HepG2 (cell line): Measurements from ENCODE around the gene NGF. TPM values are rescaled to one million over a fixed set of nuclear protein-coding genes. Genes with fewer than 3 reads are reported as not detected.

Experiments used
- ATAC-seq: fragments of 200-7000 bp; cut with Tn5 transposase; 3 replicates; pipeline ENCODE4 v1.9.1; 2020; ENCODE audit warnings: mild to moderate bottlenecking, moderate library complexity
- BruUV-seq: library from RNA; stranded (reverse); fragments of 400-500 nt; replicated peaks from 2 replicates; lab custom pipeline; 2021; lab: Mats Ljungman, UMichigan
- CTCF ChIA-PET: fragments of 300-600 bp; formaldehyde crosslinking; extraction: SDS; loops from one replicate; lab custom pipeline; 2021; ENCODE audit warnings: low total read pairs, inconsistent platforms, low intra/inter-chr PET ratio; lab: Yijun Ruan, JAX
- POLR2A ChIA-PET: fragments of 350-600 bp; sonication (Branson Sonifier 250); formaldehyde crosslinking; loops from one replicate; lab custom pipeline; 2020; ENCODE audit warnings: antibody characterized with exemption, inconsistent platforms; lab: Yijun Ruan, JAX
- DNase-seq: peaks from one replicate; pipeline ENCODE4 v3.0.0-alpha.2; 2015; ENCODE audit warnings: low spot score
- FAIRE-seq: peaks from 3 replicates; lab custom pipeline; 2011; peaks lifted over from hg19 to GRCh38; lab: Jason Lieb, UNC
- H2AFZ ChIP-seq: one replicate; pipeline ENCODE4 v1.6.1; 2011; ENCODE audit warnings: low read length, inconsistent platforms
- H3K27ac ChIP-seq: fragments of 300-600 bp; 3 replicates; pipeline ENCODE4 v1.8.0; 2011; ENCODE audit warnings: mixed run types, mild to moderate bottlenecking, mixed read lengths, low read length, inconsistent platforms; ENCODE audit not compliant: insufficient read depth; ENCODE audit errors: extremely low read length
- H3K27me3 ChIP-seq, 2 experiments: fragments of 200-600 bp in 1 of 2; 2 replicates in 1 of 2; 3 replicates in 1 of 2; pipeline versions ENCODE4 v1.6.0 to v1.8.0; 2011; ENCODE audit warnings: low read length in 2 of 2, mild to moderate bottlenecking in 2 of 2, moderate library complexity in 2 of 2, inconsistent platforms in 1 of 2; ENCODE audit not compliant: insufficient read depth in 2 of 2, control insufficient read depth in 1 of 2
- H3K36me3 ChIP-seq, 2 experiments: fragments of 200-600 bp in 1 of 2; replicated peaks in 1 of 2; 2 replicates in 1 of 2; 3 replicates in 1 of 2; pipeline versions ENCODE4 v1.5.1 to v1.8.0; 2011; ENCODE audit warnings: low read length in 2 of 2, inconsistent platforms in 1 of 2; ENCODE audit not compliant: insufficient read depth in 2 of 2, control insufficient read depth in 1 of 2
- H3K4me1 ChIP-seq: 2 replicates; pipeline ENCODE4 v1.5.1; 2012; ENCODE audit warnings: low read length, inconsistent platforms; ENCODE audit not compliant: insufficient read depth
- H3K4me2 ChIP-seq: 2 replicates; pipeline ENCODE4 v1.6.0; 2011; ENCODE audit warnings: low read depth, low read length, inconsistent platforms
- H3K4me3 ChIP-seq, 3 experiments: fragments of 200-600 bp in 1 of 3; sonication (generic), shearing (Covaris generic) in 1 of 3; replicated peaks in 1 of 3; 2 replicates each; pipeline ENCODE4 v1.5.1; 2011 to 2016; ENCODE audit warnings: low read length in 3 of 3, inconsistent platforms in 2 of 3, low read depth in 2 of 3, mild to moderate bottlenecking in 2 of 3, control low read depth in 1 of 3, mixed read lengths in 1 of 3; ENCODE audit not compliant: insufficient read depth in 1 of 3
- H3K79me2 ChIP-seq: one replicate; pipeline ENCODE4 v1.6.1; 2011; ENCODE audit warnings: low read length, inconsistent platforms; ENCODE audit not compliant: insufficient read depth
- H3K9ac ChIP-seq: 2 replicates; pipeline ENCODE4 v1.6.0; 2011; ENCODE audit warnings: mild to moderate bottlenecking, low read depth, low read length, inconsistent platforms; ENCODE audit not compliant: insufficient read depth
- H3K9me3 ChIP-seq: 2 replicates; pipeline ENCODE4 v1.5.1; 2012; ENCODE audit warnings: mild to moderate bottlenecking, low read length
- H4K20me1 ChIP-seq: 2 replicates; pipeline ENCODE4 v1.6.0; 2011; ENCODE audit warnings: inconsistent platforms, mild to moderate bottlenecking, low read length, moderate library complexity; ENCODE audit not compliant: insufficient read depth
- CBX2 ChIP-seq, 2 experiments: fragments of 200-600 bp in 1 of 2; sonication (generic); formaldehyde crosslinking in 1 of 2; IDR thresholded peaks; 2 replicates each; pipeline versions ENCODE4 v1.7.0 to v1.8.1; 2018 to 2022; ENCODE audit warnings: low read depth in 2 of 2, low read length in 1 of 2, mild to moderate bottlenecking in 1 of 2, missing genetic modification reagents in 1 of 2
- HNRNPLL ChIP-seq: fragments of 200-400 bp; formaldehyde crosslinking; IDR thresholded peaks from 2 replicates; pipeline ENCODE4 v1.6.1; 2017; ENCODE audit warnings: mild to moderate bottlenecking, low read depth, low read length; ENCODE audit not compliant: poor library complexity, severe bottlenecking
- KMT2B ChIP-seq: IDR thresholded peaks from 2 replicates; pipeline ENCODE4 v1.6.1; 2016; ENCODE audit warnings: missing genetic modification reagents, missing compliant biosample characterization
- SRF ChIP-seq: IDR thresholded peaks from 2 replicates; pipeline ENCODE4 v1.6.1; 2011; ENCODE audit warnings: mild to moderate bottlenecking, low read depth, low read length, moderate library complexity
- SRSF1 ChIP-seq: fragments of 200-400 bp; formaldehyde crosslinking; optimal IDR thresholded peaks from 2 replicates; pipeline ENCODE3; 2017; ENCODE audit warnings: mild to moderate bottlenecking, low read depth, low read length, moderate library complexity
- ZC3H13 ChIP-seq: sonication (generic); formaldehyde crosslinking; IDR thresholded peaks from 2 replicates; pipeline ENCODE4 v1.8.1; 2023; ENCODE audit warnings: mild to moderate bottlenecking, missing genetic modification reagents, moderate library complexity
- ZNF7 ChIP-seq: IDR thresholded peaks from 2 replicates; pipeline ENCODE4 v1.6.1; 2016; ENCODE audit warnings: missing biosample characterization, missing genetic modification reagents
- WGBS: methylation state at CpG from one replicate; pipeline ENCODE4 v1.1.6; 2017; ENCODE audit warnings: low lambda C conversion rate; 5-methylcytosine and 5-hydroxymethylcytosine counted together
- in situ Hi-C: cut with HindIII; loops from 2 replicates; pipeline ENCODE4 v1.10.0; 2017; ENCODE audit warnings: low pct_unique_long_range_greater_than_20kb; ENCODE audit not compliant: extremely low pct_ligation_motif_present
- intact Hi-C: fragments of 100-400 bp; cut with micrococcal nuclease; formaldehyde crosslinking; loops from one replicate; pipeline ENCODE4 v1.10.0; 2022; ENCODE audit not compliant: unreplicated experiment
- polyA plus RNA-seq, 8 experiments: library from polyadenylated mRNA; depleted of rRNA in 3 of 8; stranded (reverse) in 7 of 8; unstranded in 1 of 8; fragments of >200 nt; fragmentation: Illumina TruSeq in 4 of 8; extraction: Trizol in 4 of 8; gene quantifications; 2 replicates each; pipeline versions ENCODE4 v1.2.1 to v1.2.3, GENCODE V29; 2011 to 2016; ENCODE audit warnings: low read depth in 4 of 8, missing spikeins in 1 of 8, mixed read lengths in 1 of 8; ENCODE audit not compliant: insufficient read depth in 1 of 8
- total RNA-seq, 5 experiments: library from RNA; depleted of rRNA; stranded (reverse); fragments of >200 nt; fragmentation: Illumina TruSeq; extraction: Trizol; gene quantifications; 2 replicates each; pipeline ENCODE4 v1.2.3, GENCODE V29; 2016; ENCODE audit warnings: low read depth in 1 of 5
- TF ChIP-seq, protein P1 (sequence below): sonication (generic); formaldehyde crosslinking; conservative IDR thresholded peaks from 2 replicates; pipeline ENCODE4 v1.8.1; 2023; ENCODE audit warnings: missing genetic modification reagents
- TF ChIP-seq, protein P2 (sequence below): sonication (generic); formaldehyde crosslinking; IDR thresholded peaks from 2 replicates; pipeline ENCODE4 v1.4.0; 2020; ENCODE audit warnings: mild to moderate bottlenecking, missing genetic modification reagents
- TF ChIP-seq, protein P3 (sequence below): sonication (generic); formaldehyde crosslinking; IDR thresholded peaks from 2 replicates; pipeline ENCODE4 v1.5.1; 2020; ENCODE audit warnings: mild to moderate bottlenecking, missing genetic modification reagents

The NGF gene
- total and polyA plus RNA-seq, 2 of the 13 experiments (the other 11 are each of a cell fraction or from before 2014, with no cell fraction given), result not detected

DNA sequence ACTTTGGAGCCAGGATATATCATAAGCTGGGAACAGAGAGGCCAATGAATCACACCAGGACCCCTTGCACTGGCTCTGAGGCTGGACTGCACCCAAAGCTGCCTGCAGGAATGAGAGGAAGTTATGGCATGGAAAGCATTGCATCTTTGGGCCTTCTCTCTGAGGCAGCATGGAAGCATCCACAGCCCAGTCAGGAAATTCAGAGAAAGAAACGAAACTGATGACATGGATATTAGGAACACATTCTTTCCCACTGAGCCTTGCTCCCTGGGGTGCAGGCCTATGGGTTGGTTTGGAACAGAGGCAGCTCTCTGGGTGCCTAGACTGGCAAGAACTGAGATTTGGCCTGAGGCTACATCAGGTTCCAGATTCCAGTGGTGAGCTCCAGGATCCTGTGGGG lies 98.6 kb downstream of the NGF start:
- Histone ChIP-seq H2AFZ (no peak overlapping the region), H3K4me3 (no peak overlapping the region), H3K79me2 (no peaks in the 10 kb centered on the region), H3K27me3 (no peaks in the 10 kb centered on the region), H3K4me2 (no peak overlapping the region), H3K27ac (no peak overlapping the region), H4K20me1 (no peaks in the 10 kb centered on the region), H3K36me3 (no peaks in the 10 kb centered on the region), H3K9me3 (0 out of 2 replicates have a peak, but pooled peaks cover 3% of the 10 kb centered on the region), H3K4me1 (no peaks in the 10 kb centered on the region), H3K9ac (no peak overlapping the region)
- FAIRE-seq (no peak), DNase-seq (no peak), ATAC-seq (no peak)
- in situ Hi-C loops, result no loop called here
- ChIA-PET POLR2A (no interaction called here), CTCF (no interaction called here)
- no TSS peak for BruUV-seq
- TF ChIP-seq SRF (no peak), SRSF1 (no peak), ZC3H13 (CRISPR knock-in tag) (no peak), KMT2B (CRISPR knock-in tag) (no peak), ZNF7 (CRISPR knock-in tag) (no peak), HNRNPLL (no peak), CBX2 (IDR thresholded peaks at IDR 0.05; ENCODE audit: low read depth, low read length) (no peak), CBX2 (CRISPR knock-in tag; IDR thresholded peaks at IDR 0.05; ENCODE audit: low read depth) (no peak)
- TF ChIP-seq, protein P1, sequence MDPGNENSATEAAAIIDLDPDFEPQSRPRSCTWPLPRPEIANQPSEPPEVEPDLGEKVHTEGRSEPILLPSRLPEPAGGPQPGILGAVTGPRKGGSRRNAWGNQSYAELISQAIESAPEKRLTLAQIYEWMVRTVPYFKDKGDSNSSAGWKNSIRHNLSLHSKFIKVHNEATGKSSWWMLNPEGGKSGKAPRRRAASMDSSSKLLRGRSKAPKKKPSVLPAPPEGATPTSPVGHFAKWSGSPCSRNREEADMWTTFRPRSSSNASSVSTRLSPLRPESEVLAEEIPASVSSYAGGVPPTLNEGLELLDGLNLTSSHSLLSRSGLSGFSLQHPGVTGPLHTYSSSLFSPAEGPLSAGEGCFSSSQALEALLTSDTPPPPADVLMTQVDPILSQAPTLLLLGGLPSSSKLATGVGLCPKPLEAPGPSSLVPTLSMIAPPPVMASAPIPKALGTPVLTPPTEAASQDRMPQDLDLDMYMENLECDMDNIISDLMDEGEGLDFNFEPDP, result no peak
- TF ChIP-seq, protein P2, sequence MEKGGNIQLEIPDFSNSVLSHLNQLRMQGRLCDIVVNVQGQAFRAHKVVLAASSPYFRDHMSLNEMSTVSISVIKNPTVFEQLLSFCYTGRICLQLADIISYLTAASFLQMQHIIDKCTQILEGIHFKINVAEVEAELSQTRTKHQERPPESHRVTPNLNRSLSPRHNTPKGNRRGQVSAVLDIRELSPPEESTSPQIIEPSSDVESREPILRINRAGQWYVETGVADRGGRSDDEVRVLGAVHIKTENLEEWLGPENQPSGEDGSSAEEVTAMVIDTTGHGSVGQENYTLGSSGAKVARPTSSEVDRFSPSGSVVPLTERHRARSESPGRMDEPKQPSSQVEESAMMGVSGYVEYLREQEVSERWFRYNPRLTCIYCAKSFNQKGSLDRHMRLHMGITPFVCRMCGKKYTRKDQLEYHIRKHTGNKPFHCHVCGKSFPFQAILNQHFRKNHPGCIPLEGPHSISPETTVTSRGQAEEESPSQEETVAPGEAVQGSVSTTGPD (CRISPR knock-in tag), result no peak
- TF ChIP-seq, protein P3, sequence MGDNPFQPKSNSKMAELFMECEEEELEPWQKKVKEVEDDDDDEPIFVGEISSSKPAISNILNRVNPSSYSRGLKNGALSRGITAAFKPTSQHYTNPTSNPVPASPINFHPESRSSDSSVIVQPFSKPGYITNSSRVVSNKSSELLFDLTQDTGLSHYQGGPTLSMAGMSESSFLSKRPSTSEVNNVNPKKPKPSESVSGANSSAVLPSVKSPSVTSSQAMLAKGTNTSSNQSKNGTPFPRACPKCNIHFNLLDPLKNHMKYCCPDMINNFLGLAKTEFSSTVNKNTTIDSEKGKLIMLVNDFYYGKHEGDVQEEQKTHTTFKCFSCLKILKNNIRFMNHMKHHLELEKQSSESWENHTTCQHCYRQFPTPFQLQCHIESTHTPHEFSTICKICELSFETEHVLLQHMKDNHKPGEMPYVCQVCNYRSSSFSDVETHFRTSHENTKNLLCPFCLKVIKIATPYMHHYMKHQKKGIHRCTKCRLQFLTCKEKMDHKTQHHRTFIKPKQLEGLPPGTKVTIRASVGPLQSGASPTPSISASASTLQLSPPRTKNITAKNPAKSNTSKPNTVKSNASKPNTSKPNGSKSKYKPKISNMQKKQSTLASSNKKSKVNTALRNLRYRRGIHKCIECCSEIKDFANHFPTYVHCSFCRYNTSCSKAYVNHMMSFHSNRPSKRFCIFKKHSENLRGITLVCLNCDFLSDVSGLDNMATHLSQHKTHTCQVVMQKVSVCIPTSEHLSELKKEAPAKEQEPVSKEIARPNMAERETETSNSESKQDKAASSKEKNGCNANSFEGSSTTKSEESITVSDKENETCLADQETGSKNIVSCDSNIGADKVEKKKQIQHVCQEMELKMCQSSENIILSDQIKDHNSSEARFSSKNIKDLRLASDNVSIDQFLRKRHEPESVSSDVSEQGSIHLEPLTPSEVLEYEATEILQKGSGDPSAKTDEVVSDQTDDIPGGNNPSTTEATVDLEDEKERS, result no peak
- intact Hi-C loops, result no loop called here
- WGBS, result 6% methylated on average over 1 of the region's 1 CpG
